Neural cell (in vitro differentiated cells): ENCODE measurements around the gene PTPRG.

ENCODE experiments used
- EP300 ChIP-seq: fragments of 450-650 bp; conservative IDR thresholded peaks from 2 replicates; pipeline ENCODE4 v1.6.1; 2014; ENCODE audit warnings: antibody characterized with exemption, mild to moderate bottlenecking, moderate library complexity; ENCODE audit not compliant: poor library complexity, severe bottlenecking
- EZH2 ChIP-seq: fragments of 200-600, 300-800 bp; shearing (Covaris generic), sonication (generic); IDR thresholded peaks from 2 replicates; pipeline ENCODE4 v1.6.1; 2014; ENCODE audit warnings: antibody characterized with exemption, low read length, borderline replicate concordance, mild to moderate bottlenecking; ENCODE audit not compliant: insufficient read depth, poor library complexity, severe bottlenecking
- MXI1 ChIP-seq: fragments of 450-650 bp; conservative IDR thresholded peaks from 2 replicates; pipeline ENCODE4 v1.6.1; 2014; ENCODE audit warnings: antibody characterized with exemption, mild to moderate bottlenecking; ENCODE audit not compliant: poor library complexity, severe bottlenecking
- POLR2AphosphoS5 ChIP-seq: IDR thresholded peaks from 2 replicates; pipeline ENCODE4 v1.6.1; 2012
- RAD21 ChIP-seq: fragments of 450-650 bp; conservative IDR thresholded peaks from 2 replicates; pipeline ENCODE4 v1.6.1; 2014; ENCODE audit warnings: antibody characterized with exemption, mild to moderate bottlenecking, moderate library complexity
- TF ChIP-seq, protein P1 (sequence below): fragments of 450-650 bp; IDR thresholded peaks from 2 replicates; pipeline ENCODE4 v1.5.1; 2014; ENCODE audit warnings: antibody characterized with exemption, mild to moderate bottlenecking, moderate library complexity; ENCODE audit not compliant: poor library complexity, severe bottlenecking
- TF ChIP-seq, protein P2 (sequence below): IDR thresholded peaks from 2 replicates; pipeline ENCODE4 v1.6.1; 2012; ENCODE audit warnings: borderline replicate concordance

DNA sequence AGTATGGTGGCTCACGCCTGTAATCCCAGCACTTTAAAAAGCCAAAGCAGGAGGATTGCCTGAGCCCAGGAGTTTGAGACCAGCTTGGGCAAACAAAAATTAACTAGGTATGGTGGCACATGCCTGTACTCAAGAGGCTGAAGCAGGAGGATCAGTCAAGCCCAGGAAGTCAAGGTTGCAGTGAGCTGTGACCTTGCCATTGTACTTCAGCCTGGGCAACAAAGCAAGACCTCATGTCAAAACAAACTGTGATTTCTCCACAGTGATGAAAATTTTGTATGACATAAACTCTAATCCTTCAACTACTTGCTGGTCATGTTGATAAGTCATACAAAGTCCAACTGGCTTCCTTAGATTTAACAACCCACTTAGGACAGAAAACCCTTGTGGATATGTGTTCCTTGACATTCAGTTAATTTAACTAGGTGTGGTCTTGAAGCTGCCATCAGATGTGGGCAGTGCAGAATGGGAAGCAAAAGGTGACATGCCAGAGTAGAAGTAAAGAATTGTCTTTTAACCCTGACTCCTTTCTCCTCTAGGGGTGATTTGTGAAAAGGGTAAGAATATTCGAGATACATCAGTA, 263.3 kb downstream of the PTPRG start:
- TF ChIP-seq, protein P1, sequence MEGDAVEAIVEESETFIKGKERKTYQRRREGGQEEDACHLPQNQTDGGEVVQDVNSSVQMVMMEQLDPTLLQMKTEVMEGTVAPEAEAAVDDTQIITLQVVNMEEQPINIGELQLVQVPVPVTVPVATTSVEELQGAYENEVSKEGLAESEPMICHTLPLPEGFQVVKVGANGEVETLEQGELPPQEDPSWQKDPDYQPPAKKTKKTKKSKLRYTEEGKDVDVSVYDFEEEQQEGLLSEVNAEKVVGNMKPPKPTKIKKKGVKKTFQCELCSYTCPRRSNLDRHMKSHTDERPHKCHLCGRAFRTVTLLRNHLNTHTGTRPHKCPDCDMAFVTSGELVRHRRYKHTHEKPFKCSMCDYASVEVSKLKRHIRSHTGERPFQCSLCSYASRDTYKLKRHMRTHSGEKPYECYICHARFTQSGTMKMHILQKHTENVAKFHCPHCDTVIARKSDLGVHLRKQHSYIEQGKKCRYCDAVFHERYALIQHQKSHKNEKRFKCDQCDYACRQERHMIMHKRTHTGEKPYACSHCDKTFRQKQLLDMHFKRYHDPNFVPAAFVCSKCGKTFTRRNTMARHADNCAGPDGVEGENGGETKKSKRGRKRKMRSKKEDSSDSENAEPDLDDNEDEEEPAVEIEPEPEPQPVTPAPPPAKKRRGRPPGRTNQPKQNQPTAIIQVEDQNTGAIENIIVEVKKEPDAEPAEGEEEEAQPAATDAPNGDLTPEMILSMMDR: no peak
- TF ChIP-seq POLR2AphosphoS5 (no peak), EZH2 (no peak), MXI1 (no peak), EP300 (no peak), RAD21 (no peak)
- TF ChIP-seq, protein P2, sequence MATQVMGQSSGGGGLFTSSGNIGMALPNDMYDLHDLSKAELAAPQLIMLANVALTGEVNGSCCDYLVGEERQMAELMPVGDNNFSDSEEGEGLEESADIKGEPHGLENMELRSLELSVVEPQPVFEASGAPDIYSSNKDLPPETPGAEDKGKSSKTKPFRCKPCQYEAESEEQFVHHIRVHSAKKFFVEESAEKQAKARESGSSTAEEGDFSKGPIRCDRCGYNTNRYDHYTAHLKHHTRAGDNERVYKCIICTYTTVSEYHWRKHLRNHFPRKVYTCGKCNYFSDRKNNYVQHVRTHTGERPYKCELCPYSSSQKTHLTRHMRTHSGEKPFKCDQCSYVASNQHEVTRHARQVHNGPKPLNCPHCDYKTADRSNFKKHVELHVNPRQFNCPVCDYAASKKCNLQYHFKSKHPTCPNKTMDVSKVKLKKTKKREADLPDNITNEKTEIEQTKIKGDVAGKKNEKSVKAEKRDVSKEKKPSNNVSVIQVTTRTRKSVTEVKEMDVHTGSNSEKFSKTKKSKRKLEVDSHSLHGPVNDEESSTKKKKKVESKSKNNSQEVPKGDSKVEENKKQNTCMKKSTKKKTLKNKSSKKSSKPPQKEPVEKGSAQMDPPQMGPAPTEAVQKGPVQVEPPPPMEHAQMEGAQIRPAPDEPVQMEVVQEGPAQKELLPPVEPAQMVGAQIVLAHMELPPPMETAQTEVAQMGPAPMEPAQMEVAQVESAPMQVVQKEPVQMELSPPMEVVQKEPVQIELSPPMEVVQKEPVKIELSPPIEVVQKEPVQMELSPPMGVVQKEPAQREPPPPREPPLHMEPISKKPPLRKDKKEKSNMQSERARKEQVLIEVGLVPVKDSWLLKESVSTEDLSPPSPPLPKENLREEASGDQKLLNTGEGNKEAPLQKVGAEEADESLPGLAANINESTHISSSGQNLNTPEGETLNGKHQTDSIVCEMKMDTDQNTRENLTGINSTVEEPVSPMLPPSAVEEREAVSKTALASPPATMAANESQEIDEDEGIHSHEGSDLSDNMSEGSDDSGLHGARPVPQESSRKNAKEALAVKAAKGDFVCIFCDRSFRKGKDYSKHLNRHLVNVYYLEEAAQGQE: no peak
